Measurements from ENCODE around the gene OR2H1. TPM values are rescaled to one million over a fixed set of nuclear protein-coding genes. Genes with fewer than 3 reads are reported as not detected.

OR2H1 gene
- total and polyA plus RNA-seq, 8 donors = not detected

DNA sequence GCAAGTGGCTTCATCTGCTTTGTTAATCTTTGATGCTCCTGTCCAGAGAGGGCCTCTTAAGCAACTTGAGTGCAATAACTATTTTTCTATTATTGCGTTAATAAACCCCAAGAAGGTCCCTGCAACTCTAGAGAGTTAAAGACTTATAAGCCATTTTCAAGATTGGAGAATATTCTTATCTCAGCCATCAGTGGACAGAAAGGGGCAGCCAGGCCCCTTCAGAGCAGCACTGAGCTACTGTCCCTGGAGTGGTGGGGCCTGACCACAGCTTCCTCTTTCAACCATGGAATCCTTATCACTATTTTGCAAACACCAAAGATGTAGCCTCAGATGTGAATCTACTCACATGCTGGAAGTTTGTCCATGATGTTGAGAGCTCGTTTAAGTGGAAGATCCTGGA is 33.6 kb downstream of the OR2H1 start:
- 77 to 81% methylated on average over 2 of the region's 2 CpGs for WGBS, 2 donors

DNA sequence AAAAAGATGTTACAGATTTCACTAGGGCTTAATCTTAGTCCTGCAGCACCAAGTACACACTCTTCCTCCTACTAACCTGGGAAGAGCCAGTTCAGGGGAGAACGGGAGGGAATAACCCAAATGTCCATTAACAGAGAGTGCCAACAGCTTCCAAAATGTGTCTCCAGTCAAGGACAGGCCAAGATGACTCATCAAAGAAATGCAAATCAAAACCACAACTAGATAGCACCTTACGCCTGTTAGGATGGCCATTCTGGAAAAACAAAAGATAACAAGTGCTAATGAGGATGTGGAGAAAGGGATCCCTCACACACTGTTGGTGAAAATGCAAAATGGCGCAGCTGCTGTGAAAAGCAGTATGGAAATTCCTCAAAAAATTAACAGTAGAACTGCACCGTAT is 34.6 kb downstream of the OR2H1 start:
- H3K4me1 ChIP-seq = no peaks in the 10 kb centered on the region
- no peak for FAIRE-seq
- 83 to 88% methylated on average over 4 of the region's 4 CpGs for WGBS, 2 donors
- no peak overlapping the region for H3K27ac ChIP-seq
- DNase-seq = no peak
- no peak overlapping the region for H3K4me3 ChIP-seq
- H3K9me3 ChIP-seq = no peaks in the 10 kb centered on the region
- intact Hi-C loops (cut with DNase I) = no loop called here
- H3K27me3 ChIP-seq = no peaks in the 10 kb centered on the region
- H3K36me3 ChIP-seq = no peaks in the 10 kb centered on the region
- TF ChIP-seq CTCF (IDR thresholded peaks at IDR 0.05) = no peak
- ATAC-seq = no peak

More for the DNA sequence above, 33.6 kb downstream of the OR2H1 start:
- FAIRE-seq (no peak), ATAC-seq (no peak), DNase-seq (no peak)
- intact Hi-C loops (cut with DNase I) = no loop called here
- no peaks in the 10 kb centered on the region for H3K9me3 ChIP-seq
- TF ChIP-seq CTCF (IDR thresholded peaks at IDR 0.05) = no peak
- no peaks in the 10 kb centered on the region for H3K36me3 ChIP-seq
- H3K4me3 ChIP-seq = no peak overlapping the region
- no peak overlapping the region for H3K27ac ChIP-seq
- H3K27me3 ChIP-seq = no peaks in the 10 kb centered on the region
- H3K4me1 ChIP-seq = no peaks in the 10 kb centered on the region

GRCh38 chr6:29493261-29493660 is 36.3 kb downstream of the OR2H1 start:
- no peak for ATAC-seq
- H3K4me3 ChIP-seq = no peak overlapping the region
- H3K27me3 ChIP-seq = no peaks in the 10 kb centered on the region
- no peak for TF ChIP-seq CTCF (IDR thresholded peaks at IDR 0.05)
- WGBS, 2 donors = 55 to 90% methylated on average over 2 of the region's 2 CpGs
- FAIRE-seq = no peak
- H3K27ac ChIP-seq = no peak overlapping the region
- H3K9me3 ChIP-seq = no peaks in the 10 kb centered on the region
- no peaks in the 10 kb centered on the region for H3K36me3 ChIP-seq
- intact Hi-C loops (cut with DNase I) = no loop called here
- no peak for DNase-seq
- H3K4me1 ChIP-seq = no peaks in the 10 kb centered on the region

GRCh38 chr6:29494131-29494530 is 37.2 kb downstream of the OR2H1 start:
- Histone ChIP-seq H3K4me3 (no peak overlapping the region), H3K27me3 (no peaks in the 10 kb centered on the region), H3K36me3 (no peaks in the 10 kb centered on the region), H3K27ac (no peak overlapping the region), H3K9me3 (no peaks in the 10 kb centered on the region), H3K4me1 (no peaks in the 10 kb centered on the region)
- no peak for ATAC-seq
- intact Hi-C loops (cut with DNase I) = no loop called here
- no peak for TF ChIP-seq CTCF (IDR thresholded peaks at IDR 0.05)
- DNase-seq = no peak
- FAIRE-seq = no peak
- 55 to 64% methylated on average over 2 of the region's 2 CpGs for WGBS, 2 donors

- Histone ChIP-seq H3K4me3 (no peak overlapping the region), H3K36me3 (no peaks in the 10 kb centered on the region), H3K27me3 (no peaks in the 10 kb centered on the region), H3K27ac (no peak overlapping the region), H3K9me3 (no peaks in the 10 kb centered on the region), H3K4me1 (no peaks in the 10 kb centered on the region)
- FAIRE-seq (no peak), ATAC-seq (no peak), DNase-seq (no peak)
- TF ChIP-seq CTCF (IDR thresholded peaks at IDR 0.05) = no peak
- intact Hi-C loops (cut with DNase I) = no loop called here
- WGBS, 2 donors = 77 to 78% methylated on average over 4 of the region's 4 CpGs
Measured at GRCh38 chr6:29495571-29495970, 38.6 kb downstream of the OR2H1 start.
